ENCODE data around the gene MGME1. TPM values are rescaled to one million over a fixed set of nuclear protein-coding genes. Genes with fewer than 3 reads are reported as not detected.

MGME1 gene
- total and polyA plus RNA-seq, 9 of the 15 experiments (the other 6 are each of a cell fraction or from before 2014, with no cell fraction given), result 13.4 to 45.1 (median 30.6) TPM

DNA sequence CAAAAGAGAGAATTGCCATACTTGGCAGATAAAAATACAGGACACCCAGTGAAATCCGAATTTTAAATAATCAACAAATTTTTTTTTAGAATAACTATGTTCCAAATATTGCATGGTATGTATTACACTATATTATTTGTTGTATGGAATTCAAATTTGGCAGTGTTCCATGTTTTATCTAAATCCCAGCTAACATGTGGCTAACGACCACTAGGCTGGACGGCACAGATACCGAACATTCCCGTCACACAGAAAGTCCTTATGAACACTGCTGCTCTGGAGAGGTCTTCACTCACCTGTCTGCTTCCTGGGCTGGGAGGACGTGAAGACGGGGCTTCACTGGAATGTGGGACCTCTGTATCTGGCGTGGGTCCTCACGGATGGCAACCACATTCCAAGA is 33.1 kb upstream of the MGME1 start (continued):
- TF ChIP-seq TCF3 (CRISPR knock-in tag; IDR thresholded peaks at IDR 0.05) (peak; percentile 84), DDX20 (tag; IDR thresholded peaks at IDR 0.05; ENCODE audit: low read depth) (no peak), MTA2 (IDR thresholded peaks at IDR 0.05; ENCODE audit: low read depth) (peak; percentile 64), RAD21 (CRISPR knock-in tag; conservative IDR thresholded peaks at IDR 0.05 in 1 of 2, IDR thresholded peaks at IDR 0.05 in 1 of 2) (no peak), ZNF586 (CRISPR knock-in tag; conservative IDR thresholded peaks at IDR 0.05) (no peak), POLR2AphosphoS5 (IDR thresholded peaks at IDR 0.05; ENCODE audit: control insufficient read depth, insufficient read depth, low read depth, low read length) (0 out of 2 replicates have a peak, but pooled peaks have one; percentile 23), STAT5A (IDR thresholded peaks at IDR 0.05; ENCODE audit: borderline replicate concordance, low read length) (peak; percentile 40), KDM1A (IDR thresholded peaks at IDR 0.05) (peak; percentile 28 to 56; a peak in 1 of 4 replicates), DPF2 (IDR thresholded peaks at IDR 0.05) (0 out of 2 replicates have a peak, but pooled peaks have one; percentile 25), TEAD4 (IDR thresholded peaks at IDR 0.05; ENCODE audit: low read length) (peak; percentile 86), TEAD4 (CRISPR knock-in tag; IDR thresholded peaks at IDR 0.05; ENCODE audit: borderline replicate concordance) (no peak), EWSR1 (IDR thresholded peaks at IDR 0.05; ENCODE audit: borderline replicate concordance, low read depth, partially characterized antibody) (no peak), E2F3 (CRISPR knock-in tag; IDR thresholded peaks at IDR 0.05) (no peak), LEF1 (IDR thresholded peaks at IDR 0.05) (no peak), ZNF175 (CRISPR knock-in tag; IDR thresholded peaks at IDR 0.05; ENCODE audit: low read depth) (no peak), RBM25 (IDR thresholded peaks at IDR 0.05; ENCODE audit: low read depth, low read length, severe bottlenecking) (no peak), TAL1 (IDR thresholded peaks at IDR 0.05) (peak; percentile 80), NFIC (IDR thresholded peaks at IDR 0.05) (peak; percentile 93), ZZZ3 (IDR thresholded peaks at IDR 0.05) (no peak), CCNT2 (IDR thresholded peaks at IDR 0.05; ENCODE audit: borderline replicate concordance, extremely low read depth, insufficient read length, low read depth, low read length) (peak; percentile 46), EP300 (IDR thresholded peaks at IDR 0.05; ENCODE audit: low read length) (peak; percentile 69; the same call in 1 of the 2 replicates), CEBPB (tag; IDR thresholded peaks at IDR 0.05) (no peak)
- TF ChIP-seq, protein P1, sequence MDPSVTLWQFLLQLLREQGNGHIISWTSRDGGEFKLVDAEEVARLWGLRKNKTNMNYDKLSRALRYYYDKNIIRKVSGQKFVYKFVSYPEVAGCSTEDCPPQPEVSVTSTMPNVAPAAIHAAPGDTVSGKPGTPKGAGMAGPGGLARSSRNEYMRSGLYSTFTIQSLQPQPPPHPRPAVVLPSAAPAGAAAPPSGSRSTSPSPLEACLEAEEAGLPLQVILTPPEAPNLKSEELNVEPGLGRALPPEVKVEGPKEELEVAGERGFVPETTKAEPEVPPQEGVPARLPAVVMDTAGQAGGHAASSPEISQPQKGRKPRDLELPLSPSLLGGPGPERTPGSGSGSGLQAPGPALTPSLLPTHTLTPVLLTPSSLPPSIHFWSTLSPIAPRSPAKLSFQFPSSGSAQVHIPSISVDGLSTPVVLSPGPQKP (CRISPR knock-in tag; IDR thresholded peaks at IDR 0.05), result no peak
- TF ChIP-seq, protein P2, sequence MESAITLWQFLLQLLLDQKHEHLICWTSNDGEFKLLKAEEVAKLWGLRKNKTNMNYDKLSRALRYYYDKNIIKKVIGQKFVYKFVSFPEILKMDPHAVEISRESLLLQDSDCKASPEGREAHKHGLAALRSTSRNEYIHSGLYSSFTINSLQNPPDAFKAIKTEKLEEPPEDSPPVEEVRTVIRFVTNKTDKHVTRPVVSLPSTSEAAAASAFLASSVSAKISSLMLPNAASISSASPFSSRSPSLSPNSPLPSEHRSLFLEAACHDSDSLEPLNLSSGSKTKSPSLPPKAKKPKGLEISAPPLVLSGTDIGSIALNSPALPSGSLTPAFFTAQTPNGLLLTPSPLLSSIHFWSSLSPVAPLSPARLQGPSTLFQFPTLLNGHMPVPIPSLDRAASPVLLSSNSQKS (CRISPR knock-in tag; IDR thresholded peaks at IDR 0.05), result no peak
- TF ChIP-seq, protein P3, sequence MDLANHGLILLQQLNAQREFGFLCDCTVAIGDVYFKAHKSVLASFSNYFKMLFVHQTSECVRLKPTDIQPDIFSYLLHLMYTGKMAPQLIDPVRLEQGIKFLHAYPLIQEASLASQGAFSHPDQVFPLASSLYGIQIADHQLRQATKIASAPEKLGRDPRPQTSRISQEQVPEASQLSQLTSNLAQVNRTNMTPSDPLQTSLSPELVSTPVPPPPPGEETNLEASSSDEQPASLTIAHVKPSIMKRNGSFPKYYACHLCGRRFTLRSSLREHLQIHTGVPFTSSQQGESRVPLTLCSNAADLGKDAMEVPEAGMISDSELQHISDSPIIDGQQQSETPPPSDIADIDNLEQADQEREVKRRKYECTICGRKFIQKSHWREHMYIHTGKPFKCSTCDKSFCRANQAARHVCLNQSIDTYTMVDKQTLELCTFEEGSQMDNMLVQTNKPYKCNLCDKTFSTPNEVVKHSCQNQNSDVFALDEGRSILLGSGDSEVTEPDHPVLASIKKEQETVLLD (IDR thresholded peaks at IDR 0.05), result no peak
